ENCODE measurements around the gene HADHA.

HADHA gene

GRCh38 chr2:26244309-26245230 is at the start of gene HADHA, which contains the start of gene HADHB:
HADHA (minus strand) TSS chr2:26244632; CDS start chr2:26244596, 36 bp downstream.
HADHB (plus strand) TSS chr2:26244939; CDS start chr2:26254255, 9,316 bp downstream.
- H3K9ac ChIP-seq (ENCODE audit: insufficient read length, low read depth): peak within 1 kb of the TSS; percentile 94
- H3K9me3 ChIP-seq (ENCODE audit: insufficient read depth, low read length): no peaks in the 10 kb centered on the region
- peak; percentile 90 for DNase-seq (ENCODE audit: low read depth, low spot score)
- H3K4me1 ChIP-seq (ENCODE audit: insufficient read depth, insufficient read length): no peaks in the 10 kb centered on the region
- no peaks in the 10 kb centered on the region for H3K36me3 ChIP-seq (ENCODE audit: insufficient read depth, insufficient read length, low read length)
- TF ChIP-seq YY1 (IDR thresholded peaks at IDR 0.05; ENCODE audit: insufficient read depth, insufficient read length) (peak; percentile 37), ZNF274 (IDR thresholded peaks at IDR 0.05; ENCODE audit: low read depth, low read length) (no peak), SUZ12 (IDR thresholded peaks at IDR 0.05; ENCODE audit: extremely low read depth, insufficient read depth, insufficient read length) (no peak)
- H3K27me3 ChIP-seq (ENCODE audit: insufficient read depth, insufficient read length): no peaks in the 10 kb centered on the region
- H3K4me3 ChIP-seq (ENCODE audit: insufficient read length, low read depth): peak within 1 kb of the TSS; percentile 91

GRCh38 chr2:26292646-26293045 is 48.2 kb upstream of the HADHA start:
- DNase-seq (ENCODE audit: low read depth, low spot score): no peak
- H3K9me3 ChIP-seq (ENCODE audit: insufficient read depth, low read length): no peaks in the 10 kb centered on the region
- no peak for TF ChIP-seq ZNF274 (IDR thresholded peaks at IDR 0.05; ENCODE audit: low read depth, low read length)
- H3K36me3 ChIP-seq (ENCODE audit: insufficient read depth, insufficient read length, low read length): peaks cover 13% of the 10 kb centered on the region
- H3K4me1 ChIP-seq (ENCODE audit: insufficient read depth, insufficient read length): no peaks in the 10 kb centered on the region
- no peak overlapping the region for H3K9ac ChIP-seq (ENCODE audit: insufficient read length, low read depth)
- H3K4me3 ChIP-seq (ENCODE audit: insufficient read length, low read depth): no peak overlapping the region
- H3K27me3 ChIP-seq (ENCODE audit: insufficient read depth, insufficient read length): peaks cover 9% of the 10 kb centered on the region

- H3K9ac ChIP-seq (ENCODE audit: insufficient read length, low read depth): no peak overlapping the region
- H3K27me3 ChIP-seq (ENCODE audit: insufficient read depth, insufficient read length): no peaks in the 10 kb centered on the region
- no peak for TF ChIP-seq YY1 (IDR thresholded peaks at IDR 0.05; ENCODE audit: insufficient read depth, insufficient read length)
- no peak for TF ChIP-seq SUZ12 (IDR thresholded peaks at IDR 0.05; ENCODE audit: extremely low read depth, insufficient read depth, insufficient read length)
- TF ChIP-seq ZNF274 (IDR thresholded peaks at IDR 0.05; ENCODE audit: low read depth, low read length): no peak
- H3K36me3 ChIP-seq (ENCODE audit: insufficient read depth, insufficient read length, low read length): peaks cover 22% of the 10 kb centered on the region
- no peak overlapping the region for H3K4me3 ChIP-seq (ENCODE audit: insufficient read length, low read depth)
- no peaks in the 10 kb centered on the region for H3K4me1 ChIP-seq (ENCODE audit: insufficient read depth, insufficient read length)
- DNase-seq (ENCODE audit: low read depth, low spot score): no peak
- H3K9me3 ChIP-seq (ENCODE audit: insufficient read depth, low read length): no peaks in the 10 kb centered on the region
Measured at GRCh38 chr2:26290001-26290400, 45.6 kb upstream of the HADHA start.

- Histone ChIP-seq H3K4me3 (ENCODE audit: insufficient read length, low read depth) (no peak overlapping the region), H3K36me3 (ENCODE audit: insufficient read depth, insufficient read length, low read length) (peaks cover 30% of the 10 kb centered on the region), H3K9me3 (ENCODE audit: insufficient read depth, low read length) (no peaks in the 10 kb centered on the region), H3K9ac (ENCODE audit: insufficient read length, low read depth) (no peak overlapping the region), H3K4me1 (ENCODE audit: insufficient read depth, insufficient read length) (no peaks in the 10 kb centered on the region), H3K27me3 (ENCODE audit: insufficient read depth, insufficient read length) (no peaks in the 10 kb centered on the region)
- no peak for DNase-seq (ENCODE audit: low read depth, low spot score)
- no peak for TF ChIP-seq SUZ12 (IDR thresholded peaks at IDR 0.05; ENCODE audit: extremely low read depth, insufficient read depth, insufficient read length)
- TF ChIP-seq ZNF274 (IDR thresholded peaks at IDR 0.05; ENCODE audit: low read depth, low read length): no peak
- TF ChIP-seq YY1 (IDR thresholded peaks at IDR 0.05; ENCODE audit: insufficient read depth, insufficient read length): no peak
Measured at GRCh38 chr2:26285931-26286330, 41.5 kb upstream of the HADHA start.

- Histone ChIP-seq H3K9ac (ENCODE audit: insufficient read length, low read depth) (no peak overlapping the region), H3K27me3 (ENCODE audit: insufficient read depth, insufficient read length) (no peaks in the 10 kb centered on the region), H3K4me1 (ENCODE audit: insufficient read depth, insufficient read length) (no peaks in the 10 kb centered on the region), H3K4me3 (ENCODE audit: insufficient read length, low read depth) (no peak overlapping the region), H3K9me3 (ENCODE audit: insufficient read depth, low read length) (no peaks in the 10 kb centered on the region), H3K36me3 (ENCODE audit: insufficient read depth, insufficient read length, low read length) (peaks cover 30% of the 10 kb centered on the region)
- no peak for DNase-seq (ENCODE audit: low read depth, low spot score)
- no peak for TF ChIP-seq ZNF274 (IDR thresholded peaks at IDR 0.05; ENCODE audit: low read depth, low read length)
Measured at GRCh38 chr2:26284132-26284531, 39.7 kb upstream of the HADHA start.

DNA sequence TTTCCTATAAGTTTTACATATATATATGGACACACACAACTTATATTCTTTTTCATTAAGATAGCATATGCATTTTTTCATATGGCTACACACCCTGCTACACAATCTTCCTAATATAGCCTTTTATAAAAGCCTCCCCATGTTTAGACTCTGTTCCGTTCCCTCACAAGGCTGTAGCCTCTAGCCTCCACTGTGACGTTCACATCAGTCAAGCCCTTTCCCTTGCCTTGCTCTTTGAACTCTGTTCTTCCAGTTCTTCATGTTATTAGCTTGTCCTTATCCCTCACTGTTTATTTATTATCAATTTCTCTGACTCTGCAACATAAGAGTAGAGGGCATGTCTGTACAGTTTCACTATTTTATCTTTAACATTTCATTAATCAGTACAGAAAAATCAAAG is 39.2 kb upstream of the HADHA start:
- Histone ChIP-seq H3K9ac (ENCODE audit: insufficient read length, low read depth) (no peak overlapping the region), H3K4me3 (ENCODE audit: insufficient read length, low read depth) (no peak overlapping the region), H3K4me1 (ENCODE audit: insufficient read depth, insufficient read length) (no peaks in the 10 kb centered on the region), H3K9me3 (ENCODE audit: insufficient read depth, low read length) (no peaks in the 10 kb centered on the region), H3K36me3 (ENCODE audit: insufficient read depth, insufficient read length, low read length) (peaks cover 34% of the 10 kb centered on the region), H3K27me3 (ENCODE audit: insufficient read depth, insufficient read length) (no peaks in the 10 kb centered on the region)
- no peak for TF ChIP-seq YY1 (IDR thresholded peaks at IDR 0.05; ENCODE audit: insufficient read depth, insufficient read length)
- TF ChIP-seq ZNF274 (IDR thresholded peaks at IDR 0.05; ENCODE audit: low read depth, low read length): no peak
- TF ChIP-seq SUZ12 (IDR thresholded peaks at IDR 0.05; ENCODE audit: extremely low read depth, insufficient read depth, insufficient read length): no peak
- DNase-seq (ENCODE audit: low read depth, low spot score): no peak

DNA sequence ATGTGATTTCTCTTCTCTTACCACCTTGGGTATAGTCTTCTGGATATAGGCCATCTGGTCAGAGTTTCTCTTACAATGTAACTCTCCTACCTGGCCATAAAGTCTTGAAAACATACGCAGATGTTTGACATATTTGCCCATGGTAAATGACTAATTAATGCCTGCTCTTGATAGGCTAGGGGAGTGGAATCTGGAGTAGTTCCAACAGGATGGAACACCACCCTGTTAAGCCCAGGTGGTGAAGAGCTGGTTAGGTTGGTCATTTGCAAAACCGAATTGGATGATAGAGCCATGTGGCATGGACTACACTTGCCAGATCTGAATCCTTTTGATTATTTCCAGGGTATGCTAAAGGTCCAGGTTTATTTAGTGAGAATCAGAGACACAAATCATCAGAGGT is 36.8 kb upstream of the HADHA start:
- no peaks in the 10 kb centered on the region for H3K9me3 ChIP-seq (ENCODE audit: insufficient read depth, low read length)
- H3K27me3 ChIP-seq (ENCODE audit: insufficient read depth, insufficient read length): no peaks in the 10 kb centered on the region
- DNase-seq (ENCODE audit: low read depth, low spot score): no peak
- no peaks in the 10 kb centered on the region for H3K4me1 ChIP-seq (ENCODE audit: insufficient read depth, insufficient read length)
- H3K36me3 ChIP-seq (ENCODE audit: insufficient read depth, insufficient read length, low read length): peaks cover 37% of the 10 kb centered on the region
- no peak overlapping the region for H3K4me3 ChIP-seq (ENCODE audit: insufficient read length, low read depth)
- H3K9ac ChIP-seq (ENCODE audit: insufficient read length, low read depth): no peak overlapping the region
- TF ChIP-seq SUZ12 (IDR thresholded peaks at IDR 0.05; ENCODE audit: extremely low read depth, insufficient read depth, insufficient read length): no peak
- no peak for TF ChIP-seq ZNF274 (IDR thresholded peaks at IDR 0.05; ENCODE audit: low read depth, low read length)
- no peak for TF ChIP-seq YY1 (IDR thresholded peaks at IDR 0.05; ENCODE audit: insufficient read depth, insufficient read length)
